ENCODE results near the gene MFSD6L. TPM values are rescaled to one million over a fixed set of nuclear protein-coding genes. Genes with fewer than 3 reads are reported as not detected.

MFSD6L gene
- total and polyA plus RNA-seq, 10 of the 15 experiments (the other 5 are each of a cell fraction or from before 2014, with no cell fraction given): 0.39 to 3.1 (median 1.1) TPM

GRCh38 chr17:8841844-8842243, 42.7 kb upstream of the MFSD6L start:
- 0 out of 2 replicates have a peak, but pooled peaks have one; percentile 18 for TF ChIP-seq POLR2AphosphoS5 (IDR thresholded peaks at IDR 0.05; ENCODE audit: low read length)
- TF ChIP-seq TBL1XR1 (IDR thresholded peaks at IDR 0.05; ENCODE audit: low read depth, low read length): no peak

GRCh38 chr17:8839410-8839935, 40.3 kb upstream of the MFSD6L start:
- RAD21 ChIA-PET (ENCODE audit: unreplicated experiment): no interaction called here
- no peak for ATAC-seq
- H3K4me3 ChIP-seq: no peak overlapping the region
- H3K27me3 ChIP-seq (replicated peaks in 1 of 2; ENCODE audit: control insufficient read depth in 2 of 2, insufficient read depth in 2 of 2, low read length in 1 of 2): no peaks in the 10 kb centered on the region
- FAIRE-seq: no peak
- 85% methylated on average over 11 of the region's 11 CpGs for WGBS (ENCODE audit: insufficient coverage, insufficient replicate concordance, low lambda C conversion rate, missing lambda C conversion rate)
- peaks cover 12% of the 10 kb centered on the region for H3K79me2 ChIP-seq (ENCODE audit: control insufficient read depth, insufficient read depth, low read length)
- intact Hi-C loops (cut with micrococcal nuclease; ENCODE audit: unreplicated experiment): no loop called here
- H3K27ac ChIP-seq (ENCODE audit: control insufficient read depth, insufficient read depth): no peak overlapping the region
- H3K36me3 ChIP-seq (ENCODE audit: control insufficient read depth in 2 of 2, insufficient read depth in 2 of 2, low read length in 1 of 2): peaks cover 48 to 82% of the 10 kb centered on the region in 2 experiments
- CTCF ChIA-PET: no interaction called here
- SMC1A ChIA-PET (ENCODE audit: uncharacterized antibody, unreplicated experiment): interaction anchor here (1.2 kb wide), 1 partner anchor 28 kb away, joined by 3 read pairs; the partner anchor contains the start of gene PIK3R6
- no peak overlapping the region for H3K9ac ChIP-seq (ENCODE audit: control insufficient read depth, insufficient read depth, low read length)
- in situ Hi-C loops (cut with MboI): no loop called here
- no peak for DNase-seq (ENCODE audit: low read depth, low spot score)
- POLR2A ChIA-PET: no interaction called here
- no peaks in the 10 kb centered on the region; the same call in 1 of the 2 replicates for H4K20me1 ChIP-seq (ENCODE audit: control insufficient read depth, insufficient read depth)
- H3K4me1 ChIP-seq (ENCODE audit: control insufficient read depth, insufficient read depth, low read length): peaks cover 11% of the 10 kb centered on the region
- H2AFZ ChIP-seq (ENCODE audit: control insufficient read depth, low read depth, low read length): no peak overlapping the region
- no peak overlapping the region for H3K4me2 ChIP-seq (ENCODE audit: control insufficient read depth, insufficient read depth)
- no TSS peak for BruUV-seq (replicated peaks)
- H3K9me3 ChIP-seq (replicated peaks; ENCODE audit: control insufficient read depth, insufficient read depth, low read length): no peaks in the 10 kb centered on the region
- TF ChIP-seq POLR2A (IDR thresholded peaks at IDR 0.05; ENCODE audit: low read depth, low read length): peak; percentile 42; the same call in 1 of the 2 replicates
- TF ChIP-seq NRF1 (conservative IDR thresholded peaks at IDR 0.05; ENCODE audit: low read depth, low read length): no peak

More at GRCh38 chr17:8841844-8842243, 42.7 kb upstream of the MFSD6L start:
- Histone ChIP-seq H3K27me3 (replicated peaks in 1 of 2; ENCODE audit: control insufficient read depth in 2 of 2, insufficient read depth in 2 of 2, low read length in 1 of 2) (no peaks in the 10 kb centered on the region), H3K4me1 (ENCODE audit: control insufficient read depth, insufficient read depth, low read length) (peaks cover 11% of the 10 kb centered on the region), H4K20me1 (ENCODE audit: control insufficient read depth, insufficient read depth) (no peaks in the 10 kb centered on the region; the same call in 1 of the 2 replicates), H3K4me3 (no peak overlapping the region), H3K4me2 (ENCODE audit: control insufficient read depth, insufficient read depth) (no peak overlapping the region), H3K36me3 (ENCODE audit: control insufficient read depth in 2 of 2, insufficient read depth in 2 of 2, low read length in 1 of 2) (peaks cover 33 to 72% of the 10 kb centered on the region in 2 experiments), H3K9ac (ENCODE audit: control insufficient read depth, insufficient read depth, low read length) (no peak overlapping the region), H3K27ac (ENCODE audit: control insufficient read depth, insufficient read depth) (no peak overlapping the region), H3K9me3 (replicated peaks; ENCODE audit: control insufficient read depth, insufficient read depth, low read length) (peaks cover 3% of the 10 kb centered on the region; the same call in 1 of the 3 replicates), H3K79me2 (ENCODE audit: control insufficient read depth, insufficient read depth, low read length) (peaks cover 19% of the 10 kb centered on the region), H2AFZ (ENCODE audit: control insufficient read depth, low read depth, low read length) (no peak overlapping the region)
- ChIA-PET SMC1A (ENCODE audit: uncharacterized antibody, unreplicated experiment) (interaction anchor here (1.0 to 3.6 kb wide), 5 partner anchors 20 to 53 kb away, joined by 3 to 19 read pairs (median 4); partner anchors contain the start of gene PIK3R6), RAD21 (ENCODE audit: unreplicated experiment) (interaction anchor here (2.1 kb wide), 1 partner anchor 51 kb away, joined by 8 read pairs; no protein-coding TSS in a partner anchor), POLR2A (interaction anchor here (0.7 to 2.3 kb wide), 3 partner anchors 17 to 24 kb away, joined by 3 to 6 read pairs (median 5); no protein-coding TSS in a partner anchor), CTCF (interaction anchor here (0.8 to 3.2 kb wide), 4 partner anchors 9 to 156 kb away, joined by 3 to 16 read pairs (median 3); no protein-coding TSS in a partner anchor)
- WGBS (ENCODE audit: insufficient coverage, insufficient replicate concordance, low lambda C conversion rate, missing lambda C conversion rate): 95% methylated on average over 4 of the region's 4 CpGs
- DNase-seq (ENCODE audit: low read depth, low spot score) (no peak), ATAC-seq (no peak), FAIRE-seq (no peak)
- BruUV-seq (replicated peaks): no TSS peak
- in situ Hi-C loops (cut with MboI): no loop called here
- intact Hi-C loops (cut with micrococcal nuclease; ENCODE audit: unreplicated experiment): no loop called here
